ENCODE measurements around the gene IMPDH1.

GRCh38 chr7:128366300-128366699, 43.5 kb downstream of the IMPDH1 start:
- TF ChIP-seq POLR2AphosphoS5 (IDR thresholded peaks at IDR 0.05) (no peak), POLR2A (IDR thresholded peaks at IDR 0.05) (no peak), EP300 (IDR thresholded peaks at IDR 0.05) (no peak)
- TF ChIP-seq, protein P1, sequence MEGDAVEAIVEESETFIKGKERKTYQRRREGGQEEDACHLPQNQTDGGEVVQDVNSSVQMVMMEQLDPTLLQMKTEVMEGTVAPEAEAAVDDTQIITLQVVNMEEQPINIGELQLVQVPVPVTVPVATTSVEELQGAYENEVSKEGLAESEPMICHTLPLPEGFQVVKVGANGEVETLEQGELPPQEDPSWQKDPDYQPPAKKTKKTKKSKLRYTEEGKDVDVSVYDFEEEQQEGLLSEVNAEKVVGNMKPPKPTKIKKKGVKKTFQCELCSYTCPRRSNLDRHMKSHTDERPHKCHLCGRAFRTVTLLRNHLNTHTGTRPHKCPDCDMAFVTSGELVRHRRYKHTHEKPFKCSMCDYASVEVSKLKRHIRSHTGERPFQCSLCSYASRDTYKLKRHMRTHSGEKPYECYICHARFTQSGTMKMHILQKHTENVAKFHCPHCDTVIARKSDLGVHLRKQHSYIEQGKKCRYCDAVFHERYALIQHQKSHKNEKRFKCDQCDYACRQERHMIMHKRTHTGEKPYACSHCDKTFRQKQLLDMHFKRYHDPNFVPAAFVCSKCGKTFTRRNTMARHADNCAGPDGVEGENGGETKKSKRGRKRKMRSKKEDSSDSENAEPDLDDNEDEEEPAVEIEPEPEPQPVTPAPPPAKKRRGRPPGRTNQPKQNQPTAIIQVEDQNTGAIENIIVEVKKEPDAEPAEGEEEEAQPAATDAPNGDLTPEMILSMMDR (IDR thresholded peaks at IDR 0.05): no peak

Data from suprapubic skin (tissue), 4 donors.